ENCODE results near the gene CDC42EP4.

Gene CDC42EP4

GRCh38 chr17:73297934-73298861 lies 13.6 kb downstream of the CDC42EP4 start:
- DNase-seq (ENCODE audit: low read depth), result peak; percentile 57

GRCh38 chr17:73293480-73293911 lies 18.3 kb downstream of the CDC42EP4 start:
- DNase-seq (ENCODE audit: low read depth), result peak; percentile 92

- DNase-seq (ENCODE audit: low read depth), result no peak
Measured at GRCh38 chr17:73293031-73293430, 18.8 kb downstream of the CDC42EP4 start.

- DNase-seq (ENCODE audit: low read depth), result peak; percentile 89
Measured at GRCh38 chr17:73292031-73292531, 19.7 kb downstream of the CDC42EP4 start.

- DNase-seq (ENCODE audit: low read depth), result peak; percentile 96
Measured at GRCh38 chr17:73291260-73291801, 20.5 kb downstream of the CDC42EP4 start.

- DNase-seq (ENCODE audit: low read depth), result no peak
Measured at GRCh38 chr17:73290399-73291259, 21.2 kb downstream of the CDC42EP4 start.

- no peak for DNase-seq (ENCODE audit: low read depth)
Measured at GRCh38 chr17:73289549-73290254, 22.1 kb downstream of the CDC42EP4 start.

- DNase-seq (ENCODE audit: low read depth), result peak; percentile 30
Measured at GRCh38 chr17:73288534-73289302, 23.1 kb downstream of the CDC42EP4 start.

GRCh38 chr17:73286863-73287296 lies 24.9 kb downstream of the CDC42EP4 start:
- DNase-seq (ENCODE audit: low read depth), result peak; percentile 24

GRCh38 chr17:73285916-73286862 lies 25.6 kb downstream of the CDC42EP4 start:
- DNase-seq (ENCODE audit: low read depth), result no peak

- no peak for DNase-seq (ENCODE audit: low read depth)
Measured at GRCh38 chr17:73285603-73285908, 26.2 kb downstream of the CDC42EP4 start.

- DNase-seq (ENCODE audit: low read depth), result no peak
Measured at GRCh38 chr17:73284906-73285602, 26.7 kb downstream of the CDC42EP4 start.

- no peak for DNase-seq (ENCODE audit: low read depth)
Measured at GRCh38 chr17:73284354-73284753, 27.4 kb downstream of the CDC42EP4 start.

GRCh38 chr17:73283841-73284282 lies 27.9 kb downstream of the CDC42EP4 start:
- no peak for DNase-seq (ENCODE audit: low read depth)

- DNase-seq (ENCODE audit: low read depth), result no peak
Measured at GRCh38 chr17:73283250-73283649, 28.6 kb downstream of the CDC42EP4 start.

- no peak for DNase-seq (ENCODE audit: low read depth)
Measured at GRCh38 chr17:73282629-73283028, 29.2 kb downstream of the CDC42EP4 start.

- DNase-seq (ENCODE audit: low read depth), result no peak
Measured at GRCh38 chr17:73281928-73282327, 29.9 kb downstream of the CDC42EP4 start.

GRCh38 chr17:73280191-73280590 lies 31.6 kb downstream of the CDC42EP4 start:
- no peak for DNase-seq (ENCODE audit: low read depth)

- no peak for DNase-seq (ENCODE audit: low read depth)
Measured at GRCh38 chr17:73279704-73280103, 32.1 kb downstream of the CDC42EP4 start.

Data from EH (cell line).